Measurements from ENCODE around the gene CCNB2. TPM values are rescaled to one million over a fixed set of nuclear protein-coding genes. Genes with fewer than 3 reads are reported as not detected.
A peak's percentile ranks its signal among the peaks of the same experiment; 100 is the strongest.
"Not testable (repeated sequence)": the region's sequence is repeated elsewhere in the genome, so short reads cannot be mapped to it uniquely, and the experiment has no call there.

CCNB2 gene
- total RNA-seq, 2 donors from 2014 or later, result 2.1 TPM; not detected in 1

DNA sequence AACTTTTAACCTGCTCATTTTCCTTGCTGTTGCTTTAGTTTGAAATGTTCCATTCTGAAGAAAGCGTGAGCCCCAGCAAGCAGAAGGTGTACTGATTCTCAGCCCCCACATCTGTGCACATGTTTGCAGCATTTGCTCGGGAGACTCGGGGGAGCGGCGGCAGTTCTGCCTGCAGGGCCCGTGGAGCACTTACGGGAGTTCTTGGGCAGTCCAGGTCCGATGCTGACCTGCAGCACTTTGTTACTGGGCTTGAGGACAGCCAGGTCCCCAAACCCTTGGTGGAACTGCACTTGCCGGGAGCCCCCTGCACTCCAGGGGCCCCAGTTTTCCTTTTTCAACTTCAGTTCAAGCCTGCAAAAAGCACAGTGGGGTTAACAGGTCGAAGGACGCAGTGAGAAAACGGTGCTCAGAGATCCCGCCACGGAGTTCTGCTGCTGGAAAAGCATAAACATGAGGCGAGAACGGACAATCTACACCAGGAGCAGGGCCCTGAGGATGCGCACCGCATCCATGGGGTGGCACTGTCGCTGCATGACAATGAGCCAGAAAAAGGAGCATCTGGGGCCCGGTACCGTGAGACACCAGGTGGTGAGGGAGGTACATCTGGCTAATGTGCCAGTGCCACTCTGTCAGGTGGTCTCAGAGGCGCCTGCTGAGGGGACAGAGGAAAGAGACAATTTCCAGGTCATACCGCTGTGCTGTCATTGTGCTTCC, 56.1 kb downstream of the CCNB2 start:
- no peak for DNase-seq (ENCODE audit: low spot score)
- Histone ChIP-seq H3K9me3 (no peaks in the 10 kb centered on the region), H3K27ac (no peak overlapping the region)

DNA sequence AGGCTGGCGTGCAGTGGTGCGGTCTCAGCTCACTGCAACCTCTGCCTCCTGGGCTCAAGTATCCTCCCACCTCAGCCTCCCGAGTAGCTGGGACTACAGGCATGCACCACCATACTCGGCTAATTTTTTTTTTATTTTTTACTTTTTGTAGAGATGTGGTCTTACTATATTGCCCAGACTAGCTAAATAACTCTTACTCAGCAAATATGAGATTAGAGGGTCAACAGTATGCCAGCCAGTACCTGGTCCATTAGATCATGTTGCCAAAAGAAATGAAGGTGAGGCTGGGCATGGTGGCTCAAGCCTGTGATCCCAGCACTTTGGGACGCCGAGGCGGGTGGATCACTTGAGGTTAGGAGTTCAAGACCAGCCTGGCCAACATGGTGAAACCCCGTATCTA, 57.1 kb downstream of the CCNB2 start:
- H3K4me3 ChIP-seq; H3K27me3 ChIP-seq; H3K4me1 ChIP-seq; H3K9me3 ChIP-seq; DNase-seq (ENCODE audit: low spot score); H3K27ac ChIP-seq: not testable (repeated sequence)
- H3K36me3 ChIP-seq, result peaks cover 46% of the 10 kb centered on the region

More for the DNA sequence above, 56.1 kb downstream of the CCNB2 start:
- TF ChIP-seq, protein P1, sequence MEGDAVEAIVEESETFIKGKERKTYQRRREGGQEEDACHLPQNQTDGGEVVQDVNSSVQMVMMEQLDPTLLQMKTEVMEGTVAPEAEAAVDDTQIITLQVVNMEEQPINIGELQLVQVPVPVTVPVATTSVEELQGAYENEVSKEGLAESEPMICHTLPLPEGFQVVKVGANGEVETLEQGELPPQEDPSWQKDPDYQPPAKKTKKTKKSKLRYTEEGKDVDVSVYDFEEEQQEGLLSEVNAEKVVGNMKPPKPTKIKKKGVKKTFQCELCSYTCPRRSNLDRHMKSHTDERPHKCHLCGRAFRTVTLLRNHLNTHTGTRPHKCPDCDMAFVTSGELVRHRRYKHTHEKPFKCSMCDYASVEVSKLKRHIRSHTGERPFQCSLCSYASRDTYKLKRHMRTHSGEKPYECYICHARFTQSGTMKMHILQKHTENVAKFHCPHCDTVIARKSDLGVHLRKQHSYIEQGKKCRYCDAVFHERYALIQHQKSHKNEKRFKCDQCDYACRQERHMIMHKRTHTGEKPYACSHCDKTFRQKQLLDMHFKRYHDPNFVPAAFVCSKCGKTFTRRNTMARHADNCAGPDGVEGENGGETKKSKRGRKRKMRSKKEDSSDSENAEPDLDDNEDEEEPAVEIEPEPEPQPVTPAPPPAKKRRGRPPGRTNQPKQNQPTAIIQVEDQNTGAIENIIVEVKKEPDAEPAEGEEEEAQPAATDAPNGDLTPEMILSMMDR (IDR thresholded peaks at IDR 0.05), result peak in 1 of 2 donors; percentile 44
- H3K36me3 ChIP-seq, result peaks cover 55% of the 10 kb centered on the region
- H3K27me3 ChIP-seq, result no peaks in the 10 kb centered on the region
- no peaks in the 10 kb centered on the region for H3K4me1 ChIP-seq
- no peak overlapping the region for H3K4me3 ChIP-seq

DNA sequence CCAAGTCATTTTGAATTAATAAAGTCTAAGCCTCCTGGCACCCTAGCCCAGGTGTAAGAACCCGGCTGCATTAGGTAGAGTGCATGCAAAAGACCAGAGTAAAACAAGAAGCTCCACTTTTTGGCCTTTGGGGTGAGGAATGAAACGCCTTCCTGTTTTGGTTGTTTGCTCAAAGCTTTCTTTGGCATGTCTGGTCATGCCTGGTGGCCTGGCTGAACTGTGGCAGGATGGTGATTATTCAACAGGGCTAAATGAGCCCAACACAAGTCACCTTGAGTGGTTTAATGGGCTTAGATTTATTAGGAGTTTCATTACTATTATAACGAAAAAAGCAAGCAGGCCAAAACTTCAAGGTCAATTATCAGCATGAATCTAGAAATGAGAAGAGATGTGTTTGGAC, 60.8 kb downstream of the CCNB2 start:
- no peaks in the 10 kb centered on the region for H3K27me3 ChIP-seq
- DNase-seq (ENCODE audit: low spot score), result no peak
- H3K36me3 ChIP-seq, result peaks cover 18% of the 10 kb centered on the region
- TF ChIP-seq, protein P1 (IDR thresholded peaks at IDR 0.05), result no peak
- no peak overlapping the region for H3K4me3 ChIP-seq
- H3K27ac ChIP-seq, result no peak overlapping the region
- peaks cover 0 to 11% of the 10 kb centered on the region in 2 donors for H3K4me1 ChIP-seq
- no peaks in the 10 kb centered on the region for H3K9me3 ChIP-seq

DNA sequence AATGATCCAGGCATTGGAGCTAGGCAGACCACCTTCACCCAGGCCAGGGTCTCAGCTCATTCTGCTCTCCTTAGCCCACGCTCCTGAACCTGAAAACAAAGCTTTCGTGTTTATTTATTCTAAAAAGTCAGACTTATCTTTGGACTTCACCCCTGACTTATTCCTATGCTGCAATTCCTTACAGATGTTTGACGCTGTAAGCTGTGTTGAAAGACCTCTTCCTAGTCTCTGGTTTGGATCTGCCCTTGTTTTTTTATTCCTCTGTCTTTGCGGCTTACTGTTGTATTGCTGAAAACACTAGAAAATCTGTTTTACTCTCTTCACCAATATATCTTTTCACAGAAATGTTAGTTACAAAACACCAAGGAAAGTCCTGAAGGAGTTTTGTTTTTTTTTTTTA, 61.2 kb downstream of the CCNB2 start:
- H3K9me3 ChIP-seq, result no peaks in the 10 kb centered on the region
- H3K27ac ChIP-seq, result no peak overlapping the region

DNA sequence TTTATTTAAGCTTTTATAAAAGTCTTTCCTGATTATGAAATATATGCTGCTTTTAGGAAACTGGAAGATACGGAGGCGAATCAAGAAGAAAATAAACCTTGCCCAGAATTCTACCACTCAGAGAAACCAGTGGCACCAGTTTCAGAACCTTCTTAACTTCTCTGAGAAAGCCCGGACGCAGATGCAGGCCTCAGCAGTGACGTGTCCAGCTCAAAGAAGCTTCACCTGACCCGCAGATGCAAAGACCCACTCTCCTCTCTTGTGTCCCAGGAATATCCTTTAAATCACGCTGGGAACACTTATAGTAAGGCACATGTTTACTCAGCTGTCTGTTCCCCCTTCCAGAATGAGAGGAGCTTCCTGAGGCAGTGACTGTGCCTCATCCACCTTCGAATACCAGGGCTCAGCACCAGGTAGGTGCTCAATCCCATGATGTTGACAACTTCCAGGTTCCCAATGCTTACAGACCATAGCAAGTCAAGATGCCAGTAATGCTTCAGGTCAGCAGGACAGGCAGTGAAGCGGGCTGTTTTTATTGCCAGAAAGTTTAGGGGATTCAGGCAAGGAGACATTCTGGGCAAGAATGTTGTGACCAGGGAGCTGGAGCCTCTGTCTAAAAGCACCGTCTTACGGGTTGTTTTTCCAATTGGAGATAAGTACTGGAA, 61.8 kb downstream of the CCNB2 start:
- Histone ChIP-seq H3K27me3 (no peaks in the 10 kb centered on the region), H3K4me1 (peaks cover 0 to 16% of the 10 kb centered on the region in 2 donors), H3K4me3 (no peak overlapping the region), H3K9me3 (no peaks in the 10 kb centered on the region), H3K27ac (no peak overlapping the region), H3K36me3 (peaks cover 17% of the 10 kb centered on the region)
- TF ChIP-seq, protein P1 (IDR thresholded peaks at IDR 0.05), result no peak
- no peak for DNase-seq (ENCODE audit: low spot score)

More for the DNA sequence above, 61.2 kb downstream of the CCNB2 start:
- Histone ChIP-seq H3K4me3 (no peak overlapping the region), H3K27me3 (no peaks in the 10 kb centered on the region), H3K4me1 (peaks cover 0 to 15% of the 10 kb centered on the region in 2 donors), H3K36me3 (peaks cover 17% of the 10 kb centered on the region)
- TF ChIP-seq, protein P1 (IDR thresholded peaks at IDR 0.05), result no peak
- no peak for DNase-seq (ENCODE audit: low spot score)

DNA sequence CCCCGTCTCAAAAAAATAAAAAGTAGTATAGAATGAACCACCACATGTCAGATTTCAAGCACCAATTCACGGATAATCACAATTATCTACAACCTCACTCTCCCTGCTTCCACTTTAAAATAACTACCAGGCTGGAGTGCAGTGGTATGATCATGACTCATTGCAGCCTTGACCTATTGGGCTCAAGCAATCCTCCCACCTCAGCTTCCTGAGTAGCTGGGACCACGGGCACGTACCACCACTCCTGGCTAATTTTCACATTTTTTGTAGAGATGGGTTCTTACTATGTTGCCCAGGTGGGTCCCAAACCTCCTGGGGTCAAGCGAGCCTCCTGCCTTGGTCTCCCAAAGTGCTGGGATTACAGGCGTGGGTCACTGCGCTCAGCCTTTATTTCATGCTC, 63.6 kb downstream of the CCNB2 start:
- no peak for DNase-seq (ENCODE audit: low spot score)
- peaks cover 15% of the 10 kb centered on the region for H3K36me3 ChIP-seq
- no peaks in the 10 kb centered on the region for H3K9me3 ChIP-seq
- H3K4me3 ChIP-seq, result no peak overlapping the region
- H3K27me3 ChIP-seq, result no peaks in the 10 kb centered on the region
- TF ChIP-seq, protein P1 (IDR thresholded peaks at IDR 0.05), result no peak
- peaks cover 0 to 16% of the 10 kb centered on the region in 2 donors for H3K4me1 ChIP-seq
- peak overlapping the region; percentile 46 to 74 for H3K27ac ChIP-seq
